Measurements from ENCODE around the gene ZNF398.
"Not testable (repeated sequence)": the region's sequence is repeated elsewhere in the genome, so short reads cannot be mapped to it uniquely, and the experiment has no call there.

ZNF398 gene

DNA sequence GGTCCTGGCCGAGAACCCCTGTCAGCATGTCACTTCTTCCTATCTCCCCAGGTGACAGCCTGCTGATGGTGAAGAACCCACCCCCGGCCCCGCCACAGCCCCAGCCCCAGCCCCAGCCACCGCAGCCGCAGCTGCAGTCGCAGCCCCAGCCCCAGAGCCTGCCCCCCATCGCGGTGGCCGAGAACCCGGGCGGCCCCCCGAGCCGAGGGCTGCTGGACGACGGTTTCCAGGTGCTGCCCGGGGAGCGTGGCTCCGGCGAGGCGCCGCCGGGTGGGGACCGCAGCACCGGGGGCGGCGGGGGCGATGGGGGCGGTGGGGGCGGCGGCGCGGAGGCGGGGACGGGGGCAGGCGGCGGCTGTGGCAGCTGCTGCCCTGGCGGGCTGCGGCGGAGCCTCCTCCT is 76.5 kb downstream of the ZNF398 start:
- H3K9me3 ChIP-seq (ENCODE audit: control insufficient read depth in 5 of 5, low read length in 5 of 5) = peaks cover 0 to 2% (median 0%) of the 10 kb centered on the region in 5 donors
- no peaks in the 10 kb centered on the region for H3K27me3 ChIP-seq (ENCODE audit: control insufficient read depth in 5 of 5, insufficient read depth in 4 of 5, low read length in 5 of 5)
- no peak overlapping the region for H3K4me3 ChIP-seq (ENCODE audit: low read depth in 1 of 5, low read length in 5 of 5)
- no peak overlapping the region for H3K27ac ChIP-seq (ENCODE audit: low read depth, low read length)
- peaks cover 0 to 5% (median 0%) of the 10 kb centered on the region in 5 donors for H3K4me1 ChIP-seq (ENCODE audit: control insufficient read depth in 5 of 5, insufficient read depth in 5 of 5, low read length in 5 of 5)
- H3K36me3 ChIP-seq (ENCODE audit: control insufficient read depth in 5 of 5, insufficient read depth in 5 of 5, low read length in 5 of 5) = peaks cover 0 to 63% (median 46%) of the 10 kb centered on the region in 5 donors
- no peak overlapping the region for H3K9ac ChIP-seq (ENCODE audit: low read length in 5 of 5)

DNA sequence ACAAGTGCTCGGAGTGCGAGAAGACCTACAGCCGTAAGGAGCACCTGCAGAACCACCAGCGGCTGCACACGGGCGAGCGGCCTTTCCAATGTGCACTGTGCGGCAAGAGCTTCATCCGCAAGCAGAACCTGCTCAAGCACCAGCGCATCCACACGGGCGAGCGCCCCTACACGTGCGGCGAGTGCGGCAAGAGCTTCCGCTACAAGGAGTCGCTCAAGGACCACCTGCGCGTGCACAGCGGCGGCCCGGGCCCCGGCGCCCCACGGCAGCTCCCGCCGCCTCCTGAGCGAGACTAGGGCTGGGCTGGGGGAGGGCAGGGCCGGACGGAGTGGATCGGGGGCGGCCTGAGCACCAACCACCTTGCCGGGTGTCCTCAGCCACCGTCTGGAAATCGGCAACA is 77.1 kb downstream of the ZNF398 start:
- Histone ChIP-seq H3K9ac (ENCODE audit: low read length in 5 of 5) (no peak overlapping the region), H3K36me3 (ENCODE audit: control insufficient read depth in 5 of 5, insufficient read depth in 5 of 5, low read length in 5 of 5) (peaks cover 0 to 57% (median 42%) of the 10 kb centered on the region in 5 donors), H3K4me1 (ENCODE audit: control insufficient read depth in 5 of 5, insufficient read depth in 5 of 5, low read length in 5 of 5) (peaks cover 0 to 5% (median 0%) of the 10 kb centered on the region in 5 donors), H3K27me3 (ENCODE audit: control insufficient read depth in 5 of 5, insufficient read depth in 4 of 5, low read length in 5 of 5) (no peaks in the 10 kb centered on the region), H3K27ac (ENCODE audit: low read depth, low read length) (no peak overlapping the region), H3K9me3 (ENCODE audit: control insufficient read depth in 5 of 5, low read length in 5 of 5) (peaks cover 0 to 2% (median 0%) of the 10 kb centered on the region in 5 donors), H3K4me3 (ENCODE audit: low read depth in 1 of 5, low read length in 5 of 5) (no peak overlapping the region)

- Histone ChIP-seq H3K9me3 (ENCODE audit: control insufficient read depth in 5 of 5, low read length in 5 of 5) (peaks cover 0 to 2% (median 0%) of the 10 kb centered on the region in 5 donors), H3K4me3 (ENCODE audit: low read depth in 1 of 5, low read length in 5 of 5) (no peak overlapping the region), H3K27ac (ENCODE audit: low read depth, low read length) (no peak overlapping the region), H3K9ac (ENCODE audit: low read length in 5 of 5) (no peak overlapping the region), H3K27me3 (ENCODE audit: control insufficient read depth in 5 of 5, insufficient read depth in 4 of 5, low read length in 5 of 5) (no peaks in the 10 kb centered on the region), H3K36me3 (ENCODE audit: control insufficient read depth in 5 of 5, insufficient read depth in 5 of 5, low read length in 5 of 5) (peaks cover 0 to 51% (median 39%) of the 10 kb centered on the region in 5 donors), H3K4me1 (ENCODE audit: control insufficient read depth in 5 of 5, insufficient read depth in 5 of 5, low read length in 5 of 5) (peaks cover 0 to 9% (median 0%) of the 10 kb centered on the region in 5 donors)
Observed at GRCh38 chr7:149225106-149225505, 77.9 kb downstream of the ZNF398 start.

- Histone ChIP-seq H3K36me3 (ENCODE audit: control insufficient read depth in 5 of 5, insufficient read depth in 5 of 5, low read length in 5 of 5) (peaks cover 0 to 45% (median 35%) of the 10 kb centered on the region in 5 donors), H3K9me3 (ENCODE audit: control insufficient read depth in 5 of 5, low read length in 5 of 5) (peaks cover 0 to 2% (median 0%) of the 10 kb centered on the region in 5 donors)
Observed at GRCh38 chr7:149225656-149226055, 78.4 kb downstream of the ZNF398 start.

DNA sequence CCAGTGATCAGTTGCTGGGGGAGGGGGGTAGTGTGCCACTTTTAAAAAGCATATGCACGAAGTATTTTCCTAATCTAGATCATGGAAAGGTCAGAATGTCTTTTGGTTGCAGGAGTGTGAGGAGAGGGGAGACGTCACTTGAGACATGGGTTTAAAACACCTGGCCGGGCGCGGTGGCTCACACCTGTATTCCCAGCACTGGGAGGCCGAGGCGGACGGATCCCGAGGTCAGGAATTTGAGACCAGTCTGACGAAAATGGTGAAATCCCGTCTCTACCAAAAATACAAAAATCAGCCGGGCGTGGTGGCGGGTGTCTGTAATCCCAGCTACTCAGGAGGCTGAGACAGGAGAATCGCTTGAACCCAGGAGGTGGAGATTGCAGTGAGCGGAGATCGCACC is 79.1 kb downstream of the ZNF398 start:
- H3K27ac ChIP-seq (ENCODE audit: low read depth, low read length); H3K4me1 ChIP-seq (ENCODE audit: control insufficient read depth in 5 of 5, insufficient read depth in 5 of 5, low read length in 5 of 5); H3K9me3 ChIP-seq (ENCODE audit: control insufficient read depth in 5 of 5, low read length in 5 of 5); H3K9ac ChIP-seq (ENCODE audit: low read length in 5 of 5); H3K27me3 ChIP-seq (ENCODE audit: control insufficient read depth in 5 of 5, insufficient read depth in 4 of 5, low read length in 5 of 5); H3K4me3 ChIP-seq (ENCODE audit: low read depth in 1 of 5, low read length in 5 of 5): not testable (repeated sequence)
- peaks cover 0 to 38% (median 30%) of the 10 kb centered on the region in 5 donors for H3K36me3 ChIP-seq (ENCODE audit: control insufficient read depth in 5 of 5, insufficient read depth in 5 of 5, low read length in 5 of 5)

More at GRCh38 chr7:149225656-149226055, 78.4 kb downstream of the ZNF398 start:
- H3K4me1 ChIP-seq (ENCODE audit: control insufficient read depth in 5 of 5, insufficient read depth in 5 of 5, low read length in 5 of 5) = peaks cover 0 to 9% (median 0%) of the 10 kb centered on the region in 5 donors
- H3K4me3 ChIP-seq (ENCODE audit: low read depth in 1 of 5, low read length in 5 of 5) = no peak overlapping the region
- no peaks in the 10 kb centered on the region for H3K27me3 ChIP-seq (ENCODE audit: control insufficient read depth in 5 of 5, insufficient read depth in 4 of 5, low read length in 5 of 5)
- no peak overlapping the region for H3K27ac ChIP-seq (ENCODE audit: low read depth, low read length)
- H3K9ac ChIP-seq (ENCODE audit: low read length in 5 of 5) = no peak overlapping the region

- Histone ChIP-seq H3K4me3 (ENCODE audit: low read depth in 1 of 5, low read length in 5 of 5) (no peak overlapping the region), H3K9me3 (ENCODE audit: control insufficient read depth in 5 of 5, low read length in 5 of 5) (peaks cover 0 to 2% (median 0%) of the 10 kb centered on the region in 5 donors), H3K36me3 (ENCODE audit: control insufficient read depth in 5 of 5, insufficient read depth in 5 of 5, low read length in 5 of 5) (peaks cover 0 to 32% (median 26%) of the 10 kb centered on the region in 5 donors), H3K27me3 (ENCODE audit: control insufficient read depth in 5 of 5, insufficient read depth in 4 of 5, low read length in 5 of 5) (no peaks in the 10 kb centered on the region), H3K4me1 (ENCODE audit: control insufficient read depth in 5 of 5, insufficient read depth in 5 of 5, low read length in 5 of 5) (peaks cover 0 to 9% (median 0%) of the 10 kb centered on the region in 5 donors), H3K27ac (ENCODE audit: low read depth, low read length) (no peak overlapping the region), H3K9ac (ENCODE audit: low read length in 5 of 5) (no peak overlapping the region)
Observed at GRCh38 chr7:149226840-149227494, 79.7 kb downstream of the ZNF398 start.

DNA sequence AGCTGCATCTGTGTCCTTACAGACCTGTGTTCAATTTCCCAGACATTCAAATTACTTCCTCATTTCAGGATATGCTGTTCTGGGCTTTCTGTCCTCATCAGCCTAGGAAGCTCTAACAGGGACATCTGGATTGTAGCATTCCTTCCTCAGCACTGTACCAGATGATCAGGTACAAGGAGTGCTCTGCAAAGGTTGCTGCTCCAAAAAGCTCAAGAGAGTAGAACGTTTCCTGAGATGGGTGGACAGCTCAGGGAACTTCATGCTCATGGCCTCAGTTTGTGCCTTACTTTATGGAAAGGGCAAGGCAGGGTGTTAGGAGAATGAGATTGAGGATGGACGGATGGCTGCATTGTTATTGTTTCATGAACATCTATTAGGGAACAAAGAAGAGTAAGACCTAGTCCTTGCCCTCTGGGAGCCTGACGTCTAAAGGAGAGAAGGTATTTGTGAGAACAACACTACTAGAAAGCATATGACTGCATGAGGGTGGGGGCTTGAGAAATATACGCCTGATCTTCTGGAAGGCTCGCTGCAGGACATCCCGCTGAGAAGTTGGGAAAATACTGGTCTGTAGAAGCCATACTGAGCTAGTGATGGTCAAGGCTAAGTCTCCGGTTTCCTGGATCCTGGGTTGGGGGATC is 81.7 kb downstream of the ZNF398 start:
- Histone ChIP-seq H3K4me1 (ENCODE audit: control insufficient read depth in 5 of 5, insufficient read depth in 5 of 5, low read length in 5 of 5) (peaks cover 0 to 9% (median 0%) of the 10 kb centered on the region in 5 donors), H3K27ac (ENCODE audit: low read depth, low read length) (no peak overlapping the region), H3K9me3 (ENCODE audit: control insufficient read depth in 5 of 5, low read length in 5 of 5) (no peaks in the 10 kb centered on the region), H3K36me3 (ENCODE audit: control insufficient read depth in 5 of 5, insufficient read depth in 5 of 5, low read length in 5 of 5) (peaks cover 0 to 21% (median 18%) of the 10 kb centered on the region in 5 donors), H3K27me3 (ENCODE audit: control insufficient read depth in 5 of 5, insufficient read depth in 4 of 5, low read length in 5 of 5) (peaks cover 0 to under 1% (median 0%) of the 10 kb centered on the region in 5 donors), H3K4me3 (ENCODE audit: low read depth in 1 of 5, low read length in 5 of 5) (no peak overlapping the region), H3K9ac (ENCODE audit: low read length in 5 of 5) (no peak overlapping the region)

- H3K36me3 ChIP-seq (ENCODE audit: control insufficient read depth in 5 of 5, insufficient read depth in 5 of 5, low read length in 5 of 5) = peaks cover 0 to 15% (median 12%) of the 10 kb centered on the region in 5 donors
- peaks cover 0 to 9% (median 0%) of the 10 kb centered on the region in 5 donors for H3K4me1 ChIP-seq (ENCODE audit: control insufficient read depth in 5 of 5, insufficient read depth in 5 of 5, low read length in 5 of 5)
- H3K27me3 ChIP-seq (ENCODE audit: control insufficient read depth in 5 of 5, insufficient read depth in 4 of 5, low read length in 5 of 5) = peaks cover 0 to 3% (median 0%) of the 10 kb centered on the region in 5 donors
- no peak overlapping the region for H3K27ac ChIP-seq (ENCODE audit: low read depth, low read length)
- H3K9me3 ChIP-seq (ENCODE audit: control insufficient read depth in 5 of 5, low read length in 5 of 5) = no peaks in the 10 kb centered on the region
- no peak overlapping the region for H3K4me3 ChIP-seq (ENCODE audit: low read depth in 1 of 5, low read length in 5 of 5)
- H3K9ac ChIP-seq (ENCODE audit: low read length in 5 of 5) = no peak overlapping the region
Observed at GRCh38 chr7:149229526-149229925, 82.3 kb downstream of the ZNF398 start.

DNA sequence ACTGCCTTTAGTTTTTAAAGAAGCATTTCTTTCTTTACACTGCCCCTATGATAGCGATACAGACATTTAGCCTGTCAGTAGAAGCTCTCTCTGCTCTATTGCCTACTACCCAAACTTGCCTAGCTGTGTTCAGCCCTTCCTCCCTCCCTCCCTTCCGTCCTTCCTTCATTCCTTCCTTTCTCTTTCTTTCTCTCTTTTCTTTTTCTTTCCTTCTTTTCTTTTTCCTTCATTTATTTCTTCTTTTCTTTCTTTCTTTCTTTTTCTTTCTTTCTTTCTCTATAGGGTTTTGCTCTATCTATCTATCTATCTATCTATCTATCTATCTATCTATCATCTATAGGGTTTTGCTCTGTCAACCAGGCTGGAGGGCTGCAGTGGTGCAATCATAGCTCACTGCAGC is 85.1 kb downstream of the ZNF398 start:
- Histone ChIP-seq H3K27me3 (ENCODE audit: control insufficient read depth in 5 of 5, insufficient read depth in 4 of 5, low read length in 5 of 5) (peaks cover 0 to 7% (median under 1%) of the 10 kb centered on the region in 5 donors), H3K36me3 (ENCODE audit: control insufficient read depth in 5 of 5, insufficient read depth in 5 of 5, low read length in 5 of 5) (no peaks in the 10 kb centered on the region), H3K27ac (ENCODE audit: low read depth, low read length) (no peak overlapping the region), H3K4me3 (ENCODE audit: low read depth in 1 of 5, low read length in 5 of 5) (no peak overlapping the region), H3K9me3 (ENCODE audit: control insufficient read depth in 5 of 5, low read length in 5 of 5) (no peaks in the 10 kb centered on the region), H3K4me1 (ENCODE audit: control insufficient read depth in 5 of 5, insufficient read depth in 5 of 5, low read length in 5 of 5) (peaks cover 0 to 4% (median 0%) of the 10 kb centered on the region in 5 donors), H3K9ac (ENCODE audit: low read length in 5 of 5) (no peak overlapping the region)

Data from subcutaneous abdominal adipose tissue (tissue), 5 donors.